Ammon's horn (tissue), 1 donor: ENCODE measurements around the gene ZNF483.
"Not testable (repeated sequence)": the region's sequence is repeated elsewhere in the genome, so short reads cannot be mapped to it uniquely, and the experiment has no call there.

Source experiments
- DNase-seq: peaks from one replicate; pipeline ENCODE4 v3.0.0-alpha.2; 2016; ENCODE audit warnings: low spot score

The ZNF483 gene

GRCh38 chr9:111525056-111525977, at the start of gene ZNF483:
TSS of gene ZNF483 (plus strand) at chr9:111525179. CDS start at chr9:111527396, 2,217 bp downstream.
- peak; percentile 87 for DNase-seq

GRCh38 chr9:111475195-111475594, 49.8 kb upstream of the ZNF483 start:
- DNase-seq, result no peak

- DNase-seq, result no peak
These were observed 47.3 kb upstream of the ZNF483 start for GRCh38 chr9:111477677-111478076.

GRCh38 chr9:111481885-111482636, 42.9 kb upstream of the ZNF483 start:
- no peak for DNase-seq

- peak; percentile 75 for DNase-seq
These were observed 42.1 kb upstream of the ZNF483 start for GRCh38 chr9:111482694-111483438.

GRCh38 chr9:111483439-111483857, 41.5 kb upstream of the ZNF483 start:
- DNase-seq, result peak; percentile 59

GRCh38 chr9:111483858-111484571, 41.0 kb upstream of the ZNF483 start, which contains the start of gene ECPAS:
TSS of gene ECPAS (minus strand) at chr9:111484383. CDS start at chr9:111472918, 11,465 bp downstream.
- DNase-seq, result peak; percentile 52

- DNase-seq, result no peak
These were observed 40.4 kb upstream of the ZNF483 start for GRCh38 chr9:111484572-111484894.

- DNase-seq, result not testable (repeated sequence)
These were observed 27.8 kb upstream of the ZNF483 start for GRCh38 chr9:111497196-111497595.

GRCh38 chr9:111501005-111501562, 23.9 kb upstream of the ZNF483 start:
- no peak for DNase-seq

GRCh38 chr9:111501648-111502047, 23.3 kb upstream of the ZNF483 start:
- DNase-seq, result no peak

- DNase-seq, result no peak
These were observed 22.5 kb upstream of the ZNF483 start for GRCh38 chr9:111502506-111502905.

GRCh38 chr9:111511581-111511980, 13.4 kb upstream of the ZNF483 start:
- not testable (repeated sequence) for DNase-seq

- no peak for DNase-seq
These were observed 10.0 kb upstream of the ZNF483 start for GRCh38 chr9:111514967-111515366.

- DNase-seq, result no peak
These were observed 8.9 kb upstream of the ZNF483 start for GRCh38 chr9:111516061-111516465.

- DNase-seq, result no peak
These were observed 286 bp upstream of the ZNF483 start for GRCh38 chr9:111524731-111525055.

GRCh38 chr9:111527347-111527746, 2.4 kb downstream of the ZNF483 start:
- no peak for DNase-seq

GRCh38 chr9:111529787-111530186, 4.8 kb downstream of the ZNF483 start:
- DNase-seq, result no peak

GRCh38 chr9:111531716-111532115, 6.7 kb downstream of the ZNF483 start:
- no peak for DNase-seq

GRCh38 chr9:111533099-111533790, 8.3 kb downstream of the ZNF483 start:
- DNase-seq, result no peak
